Stomach smooth muscle (tissue), 2 donors: ENCODE results near the gene RNU7-1.

Experiments
- H3K27ac ChIP-seq: one replicate; pipeline ENCODE4 v1.7.0; 2013; ENCODE audit warnings: mild to moderate bottlenecking, low read length, inconsistent platforms
- H3K27me3 ChIP-seq, 2 donors: one replicate each; pipeline ENCODE4 v1.7.0; 2013; ENCODE audit warnings: low read length in 2 of 2; ENCODE audit not compliant: insufficient read depth in 2 of 2, control insufficient read depth in 1 of 2
- H3K36me3 ChIP-seq, 2 donors: one replicate each; pipeline ENCODE4 v1.7.0; 2013; ENCODE audit warnings: low read length in 2 of 2; ENCODE audit not compliant: control insufficient read depth in 2 of 2, insufficient read depth in 2 of 2
- H3K4me1 ChIP-seq: one replicate; pipeline ENCODE4 v1.7.0; 2013; ENCODE audit warnings: low read length; ENCODE audit not compliant: control insufficient read depth, insufficient read depth
- H3K4me3 ChIP-seq, 2 donors: one replicate each; pipeline ENCODE4 v1.7.0; 2013; ENCODE audit warnings: low read length in 2 of 2
- H3K9ac ChIP-seq, 2 donors: one replicate each; pipeline ENCODE4 v1.7.0; 2013; ENCODE audit warnings: low read length in 2 of 2, mild to moderate bottlenecking in 1 of 2
- H3K9me3 ChIP-seq, 2 donors: one replicate each; pipeline ENCODE4 v1.7.0; 2013; ENCODE audit warnings: low read length in 2 of 2; ENCODE audit not compliant: control insufficient read depth in 2 of 2
- donor health status: healthy.
- donor health status: Pancreatic carcinoma.

The RNU7-1 gene

DNA sequence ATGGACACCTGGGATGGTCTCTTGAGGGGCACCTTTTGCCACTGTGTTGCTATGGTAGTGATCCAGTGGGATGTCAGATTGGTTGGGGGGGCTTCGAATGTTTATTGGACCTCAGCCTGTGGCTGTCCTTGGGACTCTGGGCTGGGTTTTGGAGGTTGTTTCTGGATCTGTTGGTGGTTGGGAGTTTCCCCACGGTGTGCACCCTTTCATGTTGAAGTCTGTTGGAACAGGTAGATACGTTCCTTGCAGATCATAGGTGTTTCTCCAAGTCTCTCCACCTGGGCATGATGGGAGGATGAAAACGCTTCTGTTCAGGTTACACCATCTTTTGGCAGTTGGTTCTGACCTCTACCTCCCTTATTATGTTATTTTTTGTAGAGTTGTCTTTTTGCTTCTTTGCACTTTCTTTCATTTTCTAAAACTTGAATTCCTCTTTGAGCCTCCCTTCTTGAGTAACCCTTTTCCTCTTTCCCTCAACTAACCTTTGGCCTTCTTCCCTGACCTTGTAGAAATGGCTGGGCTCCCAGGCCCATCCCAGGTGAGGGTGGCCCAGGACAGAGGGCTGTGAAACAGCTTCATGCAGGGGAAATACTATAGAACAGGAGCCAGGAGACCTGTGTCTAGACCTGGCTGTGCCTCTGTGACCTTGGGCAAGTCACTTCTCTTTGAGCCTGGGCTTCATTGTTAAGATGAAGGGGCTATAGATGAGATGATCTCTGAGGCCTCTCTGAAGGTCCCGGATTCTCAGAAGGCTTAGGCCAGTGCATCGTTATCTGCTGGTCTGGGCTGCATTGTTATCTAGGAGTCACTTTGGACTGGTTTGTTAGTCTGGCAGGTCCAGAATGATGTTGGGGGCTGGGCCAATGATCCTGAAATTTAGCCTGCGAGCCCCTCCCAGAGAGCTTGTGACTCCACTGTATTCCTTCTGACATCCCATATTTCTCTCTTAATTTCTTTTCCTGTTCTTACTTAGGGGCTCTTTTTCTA is 13.9 kb upstream of the RNU7-1 start:
- Histone ChIP-seq H3K9ac (peak overlapping the region; percentile 87 to 95), H3K27me3 (no peaks in the 10 kb centered on the region), H3K4me3 (peak overlapping the region; percentile 93 to 98), H3K36me3 (peaks cover 13 to 14% of the 10 kb centered on the region in 2 donors), H3K4me1 (peaks cover 70% of the 10 kb centered on the region), H3K9me3 (no peaks in the 10 kb centered on the region), H3K27ac (peak overlapping the region; percentile 89)

- peak overlapping the region; percentile 62 for H3K27ac ChIP-seq
- peak overlapping the region in 1 of 2 donors; percentile 7 for H3K9ac ChIP-seq
- peaks cover 20 to 25% of the 10 kb centered on the region in 2 donors for H3K36me3 ChIP-seq
- H3K4me1 ChIP-seq: peaks cover 51% of the 10 kb centered on the region
- H3K27me3 ChIP-seq: no peaks in the 10 kb centered on the region
- no peaks in the 10 kb centered on the region for H3K9me3 ChIP-seq
- no peak overlapping the region for H3K4me3 ChIP-seq
These were observed 10.8 kb upstream of the RNU7-1 start for GRCh38 chr12:6932766-6933165.

GRCh38 chr12:6934110-6934509 is 9.5 kb upstream of the RNU7-1 start:
- Histone ChIP-seq H3K27ac (peak overlapping the region; percentile 62), H3K36me3 (peaks cover 20 to 25% of the 10 kb centered on the region in 2 donors), H3K9me3 (no peaks in the 10 kb centered on the region), H3K9ac (peak overlapping the region; percentile 28 to 29), H3K27me3 (no peaks in the 10 kb centered on the region), H3K4me3 (peak overlapping the region in 1 of 2 donors; percentile 29), H3K4me1 (peaks cover 57% of the 10 kb centered on the region)

DNA sequence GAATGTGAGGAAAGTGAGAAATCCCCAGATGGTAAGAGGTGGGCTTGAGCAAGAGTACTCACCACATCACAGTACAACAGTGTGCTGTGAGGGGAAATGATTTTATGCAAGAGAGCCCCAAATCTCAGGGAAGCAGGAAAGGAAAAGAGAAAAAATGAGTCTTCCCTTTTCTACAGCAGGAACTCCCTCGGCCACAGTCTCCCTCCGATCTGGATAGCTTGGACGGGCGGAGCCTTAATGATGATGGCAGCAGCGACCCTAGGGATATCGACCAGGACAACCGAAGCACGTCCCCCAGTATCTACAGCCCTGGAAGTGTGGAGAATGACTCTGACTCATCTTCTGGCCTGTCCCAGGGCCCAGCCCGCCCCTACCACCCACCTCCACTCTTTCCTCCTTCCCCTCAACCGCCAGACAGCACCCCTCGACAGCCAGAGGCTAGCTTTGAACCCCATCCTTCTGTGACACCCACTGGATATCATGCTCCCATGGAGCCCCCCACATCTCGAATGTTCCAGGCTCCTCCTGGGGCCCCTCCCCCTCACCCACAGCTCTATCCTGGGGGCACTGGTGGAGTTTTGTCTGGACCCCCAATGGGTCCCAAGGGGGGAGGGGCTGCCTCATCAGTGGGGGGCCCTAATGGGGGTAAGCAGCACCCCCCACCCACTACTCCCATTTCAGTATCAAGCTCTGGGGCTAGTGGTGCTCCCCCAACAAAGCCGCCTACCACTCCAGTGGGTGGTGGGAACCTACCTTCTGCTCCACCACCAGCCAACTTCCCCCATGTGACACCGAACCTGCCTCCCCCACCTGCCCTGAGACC is 8.0 kb upstream of the RNU7-1 start:
- H3K36me3 ChIP-seq: peaks cover 20 to 29% of the 10 kb centered on the region in 2 donors
- H3K27ac ChIP-seq: peak overlapping the region; percentile 37
- H3K27me3 ChIP-seq: no peaks in the 10 kb centered on the region
- no peak overlapping the region for H3K9ac ChIP-seq
- H3K4me3 ChIP-seq: no peak overlapping the region
- no peaks in the 10 kb centered on the region for H3K9me3 ChIP-seq
- H3K4me1 ChIP-seq: peaks cover 49% of the 10 kb centered on the region

DNA sequence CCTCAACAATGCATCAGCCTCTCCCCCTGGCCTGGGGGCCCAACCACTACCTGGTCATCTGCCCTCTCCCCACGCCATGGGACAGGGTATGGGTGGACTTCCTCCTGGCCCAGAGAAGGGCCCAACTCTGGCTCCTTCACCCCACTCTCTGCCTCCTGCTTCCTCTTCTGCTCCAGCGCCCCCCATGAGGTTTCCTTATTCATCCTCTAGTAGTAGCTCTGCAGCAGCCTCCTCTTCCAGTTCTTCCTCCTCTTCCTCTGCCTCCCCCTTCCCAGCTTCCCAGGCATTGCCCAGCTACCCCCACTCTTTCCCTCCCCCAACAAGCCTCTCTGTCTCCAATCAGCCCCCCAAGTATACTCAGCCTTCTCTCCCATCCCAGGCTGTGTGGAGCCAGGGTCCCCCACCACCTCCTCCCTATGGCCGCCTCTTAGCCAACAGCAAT is 7.4 kb upstream of the RNU7-1 start:
- Histone ChIP-seq H3K9me3 (no peaks in the 10 kb centered on the region), H3K9ac (no peak overlapping the region), H3K27ac (peak overlapping the region; percentile 93), H3K4me1 (peaks cover 48% of the 10 kb centered on the region), H3K27me3 (no peaks in the 10 kb centered on the region), H3K4me3 (no peak overlapping the region), H3K36me3 (peaks cover 20 to 32% of the 10 kb centered on the region in 2 donors)

- no peaks in the 10 kb centered on the region for H3K27me3 ChIP-seq
- H3K4me3 ChIP-seq: peak overlapping the region; percentile 72 to 78
- H3K36me3 ChIP-seq: peaks cover 24 to 37% of the 10 kb centered on the region in 2 donors
- H3K9ac ChIP-seq: peak overlapping the region; percentile 47 to 77
- H3K4me1 ChIP-seq: peaks cover 48% of the 10 kb centered on the region
- H3K27ac ChIP-seq: peak overlapping the region; percentile 93
- H3K9me3 ChIP-seq: no peaks in the 10 kb centered on the region
These were observed 6.8 kb upstream of the RNU7-1 start for GRCh38 chr12:6936636-6937480.

GRCh38 chr12:6937481-6938352 is 5.9 kb upstream of the RNU7-1 start:
- Histone ChIP-seq H3K27ac (peak overlapping the region; percentile 93), H3K27me3 (no peaks in the 10 kb centered on the region), H3K9me3 (no peaks in the 10 kb centered on the region), H3K4me1 (peaks cover 45% of the 10 kb centered on the region), H3K36me3 (peaks cover 24 to 37% of the 10 kb centered on the region in 2 donors), H3K9ac (peak overlapping the region; percentile 77 to 80), H3K4me3 (peak overlapping the region; percentile 72 to 78)

- peak overlapping the region; percentile 93 for H3K27ac ChIP-seq
- peak overlapping the region; percentile 72 to 78 for H3K4me3 ChIP-seq
- peaks cover 49% of the 10 kb centered on the region for H3K4me1 ChIP-seq
- no peaks in the 10 kb centered on the region for H3K9me3 ChIP-seq
- no peaks in the 10 kb centered on the region for H3K27me3 ChIP-seq
- H3K9ac ChIP-seq: peak overlapping the region; percentile 55 to 77
- peaks cover 19 to 33% of the 10 kb centered on the region in 2 donors for H3K36me3 ChIP-seq
These were observed 5.0 kb upstream of the RNU7-1 start for GRCh38 chr12:6938353-6939190.

GRCh38 chr12:6939191-6939540 is 4.5 kb upstream of the RNU7-1 start:
- H3K36me3 ChIP-seq: peaks cover 15 to 27% of the 10 kb centered on the region in 2 donors
- H3K4me3 ChIP-seq: no peak overlapping the region
- H3K27me3 ChIP-seq: no peaks in the 10 kb centered on the region
- H3K9me3 ChIP-seq: no peaks in the 10 kb centered on the region
- H3K27ac ChIP-seq: peak overlapping the region; percentile 93
- H3K4me1 ChIP-seq: peaks cover 44% of the 10 kb centered on the region
- no peak overlapping the region for H3K9ac ChIP-seq
